Osteocyte (in vitro differentiated cells): ENCODE measurements around the gene POLR3C. TPM values are rescaled to one million over a fixed set of nuclear protein-coding genes. Genes with fewer than 3 reads are reported as not detected.

Source experiments
- DNase-seq: peaks from one replicate; pipeline ENCODE4 v3.0.0; 2021; ENCODE audit warnings: mixed read lengths; ENCODE audit not compliant: unreplicated experiment; ENCODE audit errors: extremely low spot score
- H3K27ac Mint-ChIP-seq: one replicate; pipeline ENCODE4 v1.8.0; 2021; ENCODE audit warnings: mild to moderate bottlenecking, mixed read lengths; ENCODE audit not compliant: unreplicated experiment
- H3K27me3 Mint-ChIP-seq: one replicate; pipeline ENCODE4 v1.8.0; 2021; ENCODE audit warnings: mixed read lengths; ENCODE audit not compliant: unreplicated experiment
- H3K36me3 Mint-ChIP-seq: one replicate; pipeline ENCODE4 v1.8.0; 2021; ENCODE audit warnings: mixed read lengths; ENCODE audit not compliant: unreplicated experiment
- H3K4me1 Mint-ChIP-seq: one replicate; pipeline ENCODE4 v1.8.0; 2021; ENCODE audit warnings: mixed read lengths; ENCODE audit not compliant: unreplicated experiment
- H3K4me3 Mint-ChIP-seq: one replicate; pipeline ENCODE4 v1.8.0; 2021; ENCODE audit warnings: mild to moderate bottlenecking, moderate library complexity, mixed read lengths; ENCODE audit not compliant: unreplicated experiment
- H3K9me3 Mint-ChIP-seq: one replicate; pipeline ENCODE4 v1.8.0; 2021; ENCODE audit warnings: mixed read lengths; ENCODE audit not compliant: unreplicated experiment
- CTCF ChIP-seq: fragments of 200-600 bp; sonication (generic); IDR thresholded peaks from 2 replicates; pipeline ENCODE4 v1.5.0; 2021; ENCODE audit warnings: antibody characterized with exemption, mild to moderate bottlenecking, moderate library complexity
- total RNA-seq: library from RNA; stranded (reverse); gene quantifications from 2 replicates; pipeline ENCODE4 v1.2.1, GENCODE V29; 2021

POLR3C gene
- total RNA-seq, 1 donor from 2014 or later, result 33.4 TPM

- Mint-ChIP-seq H3K27me3 (no peaks in the 10 kb centered on the region), H3K4me1 (peaks cover 17% of the 10 kb centered on the region), H3K27ac (peak overlapping the region; percentile 32), H3K9me3 (no peaks in the 10 kb centered on the region), H3K36me3 (peaks cover 25% of the 10 kb centered on the region), H3K4me3 (no peak overlapping the region)
- DNase-seq, result no peak
- peak; percentile 52 for TF ChIP-seq CTCF
Observed at GRCh38 chr1:145849356-145850160, 25.6 kb downstream of the POLR3C start.

- H3K36me3 Mint-ChIP-seq, result peaks cover 31% of the 10 kb centered on the region
- H3K27ac Mint-ChIP-seq, result no peak overlapping the region
- H3K4me1 Mint-ChIP-seq, result peaks cover 16% of the 10 kb centered on the region
- no peak for DNase-seq
- no peak overlapping the region for H3K4me3 Mint-ChIP-seq
- no peaks in the 10 kb centered on the region for H3K9me3 Mint-ChIP-seq
- H3K27me3 Mint-ChIP-seq, result no peaks in the 10 kb centered on the region
- TF ChIP-seq CTCF, result no peak
Observed at GRCh38 chr1:145855426-145855948, 31.5 kb downstream of the POLR3C start.

GRCh38 chr1:145857170-145857569, 33.2 kb downstream of the POLR3C start:
- no peak overlapping the region for H3K4me3 Mint-ChIP-seq
- H3K27ac Mint-ChIP-seq, result no peak overlapping the region
- peaks cover 22% of the 10 kb centered on the region for H3K36me3 Mint-ChIP-seq
- no peak for TF ChIP-seq CTCF
- H3K4me1 Mint-ChIP-seq, result peaks cover 14% of the 10 kb centered on the region
- H3K27me3 Mint-ChIP-seq, result no peaks in the 10 kb centered on the region
- DNase-seq, result no peak
- H3K9me3 Mint-ChIP-seq, result no peaks in the 10 kb centered on the region

GRCh38 chr1:145858238-145858900, 34.4 kb downstream of the POLR3C start:
- no peaks in the 10 kb centered on the region for H3K9me3 Mint-ChIP-seq
- peak overlapping the region; percentile 95 for H3K27ac Mint-ChIP-seq
- DNase-seq, result no peak
- H3K36me3 Mint-ChIP-seq, result peaks cover 20% of the 10 kb centered on the region
- no peak for TF ChIP-seq CTCF
- H3K4me3 Mint-ChIP-seq, result peak overlapping the region; percentile 94
- peaks cover 2% of the 10 kb centered on the region for H3K27me3 Mint-ChIP-seq
- H3K4me1 Mint-ChIP-seq, result peaks cover 14% of the 10 kb centered on the region

GRCh38 chr1:145858901-145859490, 35.0 kb downstream of the POLR3C start, which contains the start of gene PIAS3:
PIAS3 (minus strand) TSS chr1:145859081; CDS start chr1:145858990, 91 bp downstream.
- peak; percentile 98 for DNase-seq
- Mint-ChIP-seq H3K9me3 (no peaks in the 10 kb centered on the region), H3K27ac (peak within 1 kb of the TSS; percentile 95), H3K27me3 (peaks cover 8% of the 10 kb centered on the region), H3K4me3 (peak within 1 kb of the TSS; percentile 94), H3K4me1 (peaks cover 14% of the 10 kb centered on the region), H3K36me3 (peaks cover 16% of the 10 kb centered on the region)
- no peak for TF ChIP-seq CTCF
